ENCODE measurements around the gene PAM16.
A peak's percentile ranks its signal among the peaks of the same experiment; 100 is the strongest.

Gene PAM16

DNA sequence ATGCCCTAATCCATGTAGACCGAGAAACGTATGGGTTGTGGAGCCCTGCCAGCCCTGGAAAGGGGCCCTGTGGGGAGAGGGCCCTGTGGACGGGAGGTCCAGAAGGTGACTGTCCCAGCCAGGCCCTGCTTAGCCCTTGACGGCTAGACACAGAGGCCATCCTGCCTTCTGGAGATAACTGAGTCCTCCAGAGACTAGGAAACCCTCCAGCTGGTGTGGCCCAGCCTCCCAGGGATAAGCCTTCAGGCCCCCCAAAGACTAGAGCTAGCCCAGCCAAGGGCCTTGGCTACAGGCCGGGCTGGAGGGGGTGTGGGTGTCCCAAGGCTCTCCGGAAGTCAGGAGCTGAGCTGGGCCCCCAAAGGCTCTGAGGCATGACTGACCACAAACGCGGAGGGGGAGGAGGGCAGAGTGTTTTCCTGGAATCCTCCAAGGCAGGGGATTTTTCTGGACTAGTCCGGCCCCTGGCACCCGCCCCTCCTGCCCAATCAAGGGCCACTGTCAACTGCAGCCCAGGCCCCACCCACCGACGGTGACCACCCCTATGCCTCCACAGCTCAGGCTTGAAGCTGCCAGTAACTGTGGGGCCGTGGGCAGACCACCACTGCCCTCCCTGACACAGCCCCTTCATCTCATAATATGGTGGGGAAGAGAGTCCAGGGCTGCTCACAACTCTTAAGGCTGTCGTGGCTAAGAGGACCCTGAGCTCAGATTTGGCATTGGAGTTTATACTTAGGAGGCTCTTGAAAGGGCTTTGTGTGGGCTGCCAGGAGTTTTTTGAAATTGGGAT is 19.6 kb upstream of the PAM16 start:
- no peak for DNase-seq

DNA sequence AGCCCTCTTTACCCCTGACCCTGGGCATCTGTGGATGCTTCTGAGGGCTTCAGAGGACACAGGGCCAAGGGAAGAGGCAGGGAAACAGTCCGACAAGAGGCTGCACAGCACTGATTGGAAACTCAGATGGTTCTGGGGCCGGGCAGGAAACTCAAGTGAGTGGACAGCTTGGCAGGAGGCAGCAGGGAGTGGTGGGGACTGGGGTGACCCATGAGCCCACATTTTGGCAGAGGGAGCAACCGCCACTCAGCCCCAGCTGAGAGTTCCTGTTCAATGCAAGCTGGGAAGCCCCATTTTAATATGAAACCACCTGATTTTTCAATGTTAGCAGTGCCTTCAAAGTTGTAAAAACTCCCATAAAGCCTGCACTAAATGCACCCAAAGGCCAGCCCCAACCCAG is 19.0 kb upstream of the PAM16 start:
- DNase-seq: no peak

GRCh38 chr16:4369007-4369733 is 18.0 kb upstream of the PAM16 start:
- peak; percentile 9 for DNase-seq

DNA sequence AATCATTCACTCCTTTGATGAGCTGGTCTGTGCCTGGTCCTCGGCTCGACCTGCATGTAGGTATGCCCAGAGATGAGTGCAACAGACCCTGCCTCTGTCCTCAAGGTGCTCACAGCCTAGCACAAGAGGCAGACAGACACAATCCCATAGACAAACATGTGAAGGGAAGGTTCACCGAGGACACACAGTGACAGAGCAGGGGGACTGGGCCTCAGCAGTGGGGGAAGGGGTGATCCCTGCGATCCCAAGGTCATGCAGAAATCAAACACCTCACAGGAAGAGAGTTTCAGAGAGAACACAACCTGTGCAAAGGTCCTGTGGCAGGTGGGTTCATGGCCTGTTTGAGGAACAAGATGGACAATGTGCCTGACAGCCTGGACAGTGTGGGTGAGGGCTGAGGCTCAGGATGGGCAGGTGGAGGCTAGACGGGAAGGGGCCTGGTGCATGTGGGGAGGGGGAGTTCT is 16.3 kb upstream of the PAM16 start:
- DNase-seq: no peak

GRCh38 chr16:4366016-4366415 is 14.9 kb upstream of the PAM16 start:
- DNase-seq: no peak

GRCh38 chr16:4365615-4366014 is 14.5 kb upstream of the PAM16 start:
- no peak for DNase-seq

DNA sequence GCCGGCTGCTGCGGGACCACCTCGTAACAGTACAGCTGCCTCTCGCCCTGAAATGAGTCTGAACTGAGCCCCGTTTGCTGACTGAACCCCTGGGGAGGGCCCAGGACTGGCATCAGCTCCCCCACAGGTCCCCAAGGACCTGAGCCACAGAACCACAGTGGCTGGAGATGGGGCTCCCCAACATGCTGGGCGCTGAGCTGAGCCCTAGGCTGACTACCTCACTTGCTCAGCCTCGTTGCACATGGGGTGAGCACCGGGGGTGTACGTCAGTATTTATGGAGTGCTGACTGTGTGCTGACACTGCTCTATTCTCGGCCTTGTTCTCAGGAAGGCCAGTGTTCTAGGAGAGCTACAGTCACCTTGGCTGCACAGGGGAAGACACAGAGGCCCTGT is 13.9 kb upstream of the PAM16 start:
- DNase-seq: no peak

GRCh38 chr16:4364196-4365013 is 13.3 kb upstream of the PAM16 start:
- no peak for DNase-seq

GRCh38 chr16:4362476-4363135 is 11.5 kb upstream of the PAM16 start:
- DNase-seq: no peak

DNA sequence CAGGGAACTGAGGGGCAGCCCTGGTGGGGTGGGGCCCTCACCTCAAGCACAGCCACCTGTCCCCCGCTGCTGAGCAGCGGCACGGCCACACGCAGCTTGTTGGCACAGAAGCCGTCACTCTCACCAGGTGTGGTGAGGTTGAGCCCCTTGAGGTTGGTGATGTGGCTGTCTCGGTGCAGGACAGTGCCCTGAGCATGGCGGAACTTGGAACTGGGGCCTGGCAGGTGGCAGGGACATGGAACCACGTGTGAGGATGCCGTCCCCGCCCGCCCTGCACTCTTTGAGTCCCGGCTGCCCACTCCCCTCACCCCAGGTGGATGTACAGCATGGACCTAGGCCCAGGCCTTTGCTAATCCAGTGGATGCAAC is 10.8 kb upstream of the PAM16 start:
- DNase-seq: no peak

DNA sequence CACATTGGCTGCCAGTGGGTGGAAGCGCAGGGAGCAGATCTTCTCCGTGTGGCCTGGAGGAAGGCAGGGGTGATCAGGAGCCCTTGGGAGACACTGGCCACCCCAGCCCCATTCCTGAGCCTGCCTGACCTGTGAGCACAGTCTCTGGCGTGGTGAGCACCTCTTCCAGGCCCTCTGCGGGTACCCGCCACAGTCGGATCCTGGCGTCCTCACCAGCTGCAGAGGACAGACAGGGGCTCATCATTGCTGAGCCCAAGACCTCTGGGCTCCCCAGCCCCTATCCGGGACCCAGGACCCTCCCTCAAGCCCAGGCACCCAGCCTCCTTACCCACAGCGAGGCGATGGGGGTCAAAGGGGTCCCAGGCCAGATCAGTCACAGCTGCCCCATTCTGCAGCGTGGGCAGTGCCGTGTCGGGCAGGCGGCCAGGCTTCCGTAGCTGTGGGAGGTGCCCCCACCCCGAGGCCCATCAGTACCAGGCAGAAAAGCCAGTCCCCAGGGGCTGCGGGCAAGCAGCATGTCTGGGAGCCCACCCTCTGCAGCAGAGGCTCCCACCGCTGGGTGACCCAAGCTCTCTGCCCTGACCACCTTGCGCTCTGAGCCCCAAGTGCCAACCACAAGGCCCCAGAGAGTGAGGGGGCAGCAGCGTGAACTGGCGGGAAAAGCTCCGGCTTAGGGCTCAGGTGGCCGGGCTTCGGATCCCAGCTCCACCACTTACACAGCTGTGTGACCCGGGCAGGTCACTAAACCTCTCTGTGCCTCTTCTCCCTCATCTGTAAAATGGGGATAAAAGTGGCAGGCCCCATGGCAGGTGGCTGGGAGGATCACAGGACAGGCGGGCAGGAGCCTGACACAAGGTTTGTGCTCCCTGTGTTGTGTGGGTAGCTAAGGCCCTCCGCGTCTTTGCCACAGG is 10.2 kb upstream of the PAM16 start:
- DNase-seq: no peak

- peak; percentile 41 for DNase-seq
Observed at GRCh38 chr16:4360538-4361021, 9.5 kb upstream of the PAM16 start.

DNA sequence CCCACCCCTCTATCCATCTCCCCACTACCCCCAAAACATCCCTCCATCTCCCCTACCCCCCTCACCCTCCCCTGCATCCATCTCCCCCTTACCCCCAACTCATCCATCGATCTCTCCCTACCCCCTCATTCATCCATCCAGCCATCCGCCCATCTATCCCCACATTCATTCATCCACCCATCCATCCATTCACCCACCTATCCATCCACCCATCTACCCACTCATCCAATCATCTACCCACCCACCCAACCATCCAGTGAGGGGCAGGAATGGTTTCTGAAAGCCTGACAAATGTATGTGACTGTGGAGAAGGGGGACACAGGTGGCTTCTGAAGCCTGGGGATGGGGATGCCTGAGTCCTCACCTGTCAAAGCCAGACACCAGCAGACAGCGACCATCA is 8.8 kb upstream of the PAM16 start:
- DNase-seq: no peak

DNA sequence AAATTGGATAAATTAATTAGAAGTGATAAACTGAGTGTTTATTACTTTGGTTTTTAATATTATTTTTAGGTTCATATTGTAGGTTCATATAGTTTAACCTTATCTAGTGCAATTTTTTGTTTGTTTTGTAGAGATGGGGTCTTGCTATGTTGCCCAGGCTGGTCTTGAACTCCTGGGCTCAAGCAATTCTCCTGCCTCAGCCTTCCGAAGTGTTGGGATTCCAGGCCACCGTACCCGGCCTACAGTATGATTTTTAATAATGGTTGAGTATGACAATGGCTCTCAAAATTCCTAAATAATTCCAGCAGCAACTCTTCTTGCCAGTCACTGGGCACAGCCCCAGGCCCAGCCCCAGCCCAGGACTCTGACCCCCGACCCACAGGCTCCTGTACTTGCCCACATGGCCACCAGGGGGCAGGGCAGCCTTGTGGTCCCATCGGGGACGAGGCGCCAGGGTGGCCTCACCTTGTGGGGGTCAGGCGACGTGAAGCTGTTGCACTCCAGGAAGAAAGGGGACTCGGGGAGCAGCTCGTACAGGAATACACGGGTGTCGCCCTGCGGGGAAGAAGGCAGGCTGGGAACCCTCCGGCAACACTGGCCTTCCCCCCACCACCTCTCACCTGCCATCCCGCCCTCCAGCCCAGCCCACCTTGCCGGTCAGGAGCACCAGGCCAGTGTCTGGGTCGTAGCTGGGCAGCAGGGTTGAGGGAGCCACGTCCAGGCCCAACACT is 7.9 kb upstream of the PAM16 start:
- peak; percentile 53 for DNase-seq

DNA sequence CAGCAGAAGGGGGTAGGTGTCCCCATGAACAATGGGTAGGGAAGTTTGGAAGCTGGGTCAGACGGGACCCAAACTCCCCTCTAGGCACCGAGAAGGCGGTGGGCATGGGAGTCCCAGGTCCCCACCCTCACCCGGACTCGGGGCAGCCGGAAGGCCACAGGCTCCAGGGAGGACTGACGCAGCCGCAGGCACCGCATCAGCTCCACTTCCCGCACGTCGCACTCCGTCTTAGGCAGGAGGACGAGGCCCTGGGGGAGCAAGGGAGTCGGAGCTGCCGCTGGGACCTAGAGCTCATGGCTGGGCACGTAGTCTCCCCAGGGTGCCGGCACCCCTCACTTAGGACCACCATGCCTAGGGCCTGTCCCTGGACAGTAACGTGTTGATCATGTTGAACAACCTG is 7.1 kb upstream of the PAM16 start:
- DNase-seq: no peak

DNA sequence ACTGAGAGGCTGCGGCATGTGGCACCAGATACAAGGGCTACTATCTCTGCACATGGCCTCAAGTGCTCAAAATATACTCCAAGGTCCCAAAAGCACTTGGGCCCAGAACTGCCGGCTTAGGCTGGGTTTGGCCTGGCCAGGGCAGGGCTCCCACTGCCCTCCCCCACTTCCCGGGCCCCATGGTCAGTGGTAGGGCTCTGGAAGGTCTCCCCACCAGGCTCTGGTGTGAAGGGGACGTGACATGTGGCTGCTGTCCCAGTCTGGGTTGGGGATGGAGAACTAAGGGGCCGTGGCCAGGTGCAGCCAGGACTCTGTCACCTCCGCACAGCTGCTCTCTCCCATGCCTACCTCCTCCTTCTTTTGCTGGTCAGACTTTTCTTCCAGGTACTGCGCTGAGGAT is 5.7 kb upstream of the PAM16 start:
- no peak for DNase-seq

GRCh38 chr16:4354512-4355409 is 3.6 kb upstream of the PAM16 start:
- no peak for DNase-seq

DNA sequence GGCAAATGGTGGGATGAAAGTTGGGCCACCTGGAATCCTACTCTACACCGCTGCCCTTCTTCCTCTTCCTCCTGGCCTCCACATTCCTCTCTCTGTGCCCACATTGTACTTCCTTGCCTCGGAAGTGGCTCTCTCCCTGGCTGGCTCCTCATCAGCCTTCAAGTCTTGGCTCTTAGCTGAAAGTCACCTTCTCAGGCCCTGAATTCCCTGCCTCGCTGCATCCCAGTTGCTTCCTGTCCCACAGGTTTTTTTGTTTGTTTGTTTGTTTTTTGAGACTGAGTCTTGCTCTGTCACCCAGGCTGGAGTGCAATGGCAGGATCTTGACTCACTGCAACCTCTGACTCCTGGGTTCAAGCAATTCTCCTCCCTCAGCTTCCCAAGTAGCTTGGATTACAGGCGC is 2.6 kb upstream of the PAM16 start:
- peak; percentile 33 for DNase-seq

DNA sequence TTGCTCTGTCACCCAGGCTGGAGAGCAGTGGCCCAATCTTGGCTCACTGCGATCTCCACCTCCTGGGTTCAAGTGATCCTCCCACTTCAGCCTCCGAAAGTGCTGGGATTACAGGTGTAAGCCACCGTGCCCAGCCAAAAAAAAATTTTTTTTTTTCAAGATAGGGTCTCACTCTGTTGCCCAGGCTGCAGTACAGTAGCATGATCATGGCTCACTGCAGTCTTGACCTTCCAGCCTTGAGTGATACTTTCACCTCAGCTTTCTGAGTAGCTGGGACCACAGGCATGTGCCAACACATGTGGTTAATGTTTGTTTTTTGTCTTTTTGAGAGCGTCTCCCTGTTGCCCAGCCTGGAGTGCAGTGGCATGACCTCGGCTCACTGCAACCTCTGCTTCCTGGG is 1.7 kb upstream of the PAM16 start:
- DNase-seq: no peak

GRCh38 chr16:4351880-4352279 is 759 bp upstream of the PAM16 start:
- DNase-seq: peak; percentile 48

Measured in DMS53 (cell line).